Spleen (tissue), 11 donors: Measurements from ENCODE around the gene FGF23. TPM values are rescaled to one million over a fixed set of nuclear protein-coding genes. Genes with fewer than 3 reads are reported as not detected.
A peak's percentile ranks its signal among the peaks of the same experiment; 100 is the strongest.

Source experiments
- DNase-seq: peaks from one replicate; pipeline ENCODE4 v3.0.0-alpha.2; 2020
- H3K27ac ChIP-seq, 8 donors: fragments of 200-600 bp; sonication (generic) in 7 of 8; 1 replicate in 4 of 8; 2 replicates in 4 of 8; pipeline versions ENCODE4 v1.5.0 to v1.8.0; 2016 to 2021; ENCODE audit warnings: inconsistent platforms in 4 of 8, mild to moderate bottlenecking in 4 of 8, moderate library complexity in 1 of 8
- H3K27me3 ChIP-seq, 7 donors: fragments of 200-600 bp; sonication (generic) in 6 of 7; replicated peaks in 1 of 7; 1 replicate in 4 of 7; 2 replicates in 3 of 7; pipeline versions ENCODE4 v1.5.0 to v1.8.0; 2016 to 2021; ENCODE audit warnings: inconsistent platforms in 3 of 7, mild to moderate bottlenecking in 1 of 7
- H3K36me3 ChIP-seq, 6 donors: fragments of 200-600 bp; sonication (generic) in 5 of 6; 1 replicate in 4 of 6; 2 replicates in 2 of 6; pipeline versions ENCODE4 v1.5.0 to v1.8.0; 2016 to 2021; ENCODE audit warnings: inconsistent platforms in 2 of 6
- H3K4me1 ChIP-seq, 6 donors: fragments of 200-600 bp; sonication (generic) in 5 of 6; 1 replicate in 3 of 6; 2 replicates in 3 of 6; pipeline versions ENCODE4 v1.5.0 to v1.8.0; 2016 to 2021; ENCODE audit warnings: inconsistent platforms in 3 of 6
- H3K4me3 ChIP-seq, 8 donors: fragments of 200-600 bp; sonication (generic) in 7 of 8; 1 replicate in 4 of 8; 2 replicates in 4 of 8; pipeline versions ENCODE4 v1.5.0 to v1.8.0; 2016 to 2021; ENCODE audit warnings: inconsistent platforms in 4 of 8, mild to moderate bottlenecking in 4 of 8, moderate library complexity in 2 of 8
- H3K9me3 ChIP-seq, 8 donors: fragments of 200-600 bp; sonication (generic) in 7 of 8; 1 replicate in 4 of 8; 2 replicates in 4 of 8; pipeline versions ENCODE4 v1.5.0 to v1.8.0; 2016 to 2021; ENCODE audit warnings: inconsistent platforms in 4 of 8
- CTCF ChIP-seq, 11 experiments: fragments of 200-600 bp in 7 of 11; fragments of 450-650 bp in 4 of 11; sonication (generic) in 4 of 11; IDR thresholded peaks in 8 of 11; conservative IDR thresholded peaks in 3 of 11; 1 replicate in 7 of 11; 2 replicates in 4 of 11; pipeline versions ENCODE4 v1.4.0 to v1.8.0; 2016 to 2021; ENCODE audit warnings: antibody characterized with exemption in 11 of 11, inconsistent platforms in 4 of 11, mild to moderate bottlenecking in 1 of 11
- POLR2A ChIP-seq, 3 donors: fragments of 450-650 bp; IDR thresholded peaks; one replicate each; pipeline ENCODE4 v1.5.1; 2017; ENCODE audit warnings: antibody characterized with exemption in 3 of 3, mild to moderate bottlenecking in 1 of 3
- POLR2AphosphoS5 ChIP-seq, 3 donors: sonication (generic); formaldehyde crosslinking; IDR thresholded peaks; one replicate each; pipeline ENCODE4 v1.5.1; 2017; ENCODE audit warnings: antibody characterized with exemption in 3 of 3
- WGBS, 5 donors: extraction: QIAGEN DNeasy Blood & Tissue Kit in 3 of 5; methylation state at CpG; one replicate each; pipeline versions ENCODE4 v1.1.5 to v1.1.7; 2013 to 2018; 5-methylcytosine and 5-hydroxymethylcytosine counted together
- intact Hi-C: fragments of 100-400 bp; cut with DNase I; formaldehyde crosslinking; loops from one replicate; pipeline ENCODE4 v1.15.0; 2023; ENCODE audit warnings: low total_unique reads
- polyA plus RNA-seq, 3 donors: library from polyadenylated mRNA; stranded (reverse); fragments of 200-250 nt; gene quantifications; one replicate each; pipeline ENCODE4 v1.2.1, GENCODE V29; 2013
- total RNA-seq, 7 donors: library from RNA; depleted of rRNA in 3 of 7; stranded (reverse); fragments of >200 nt in 3 of 7; fragmentation: NEBNext Ultra II Directional in 4 of 7; extraction: Animal tissue kit (Norgen Biotek cat#: 25700) in 4 of 7; gene quantifications; one replicate each; pipeline versions ENCODE4 v1.1.0 to v1.2.1, GENCODE V29; 2016 to 2021
- donor health status: healthy with polysubstance abuse.
- donor health status: DM: no; HTN: no; CAD: no; lungs with moderate emphysema.
- donor health status: DM: no; HTN: no; CAD: no.
- donor health status: Bipolar disorder and iron deficiency.
- donor health status: healthy.
- donor health status: DM: no; HTN: no; CAD: no.
- donor health status: DM: yes; HTN: yes; CAD: no.

Gene FGF23
- total and polyA plus RNA-seq, 10 donors: 0.03 TPM; not detected in 9

GRCh38 chr12:4395818-4396217 is 16.3 kb upstream of the FGF23 start:
- 65 to 72% (median 69%) methylated on average over 2 of the region's 2 CpGs for WGBS, 5 donors
- intact Hi-C loops: no loop called here

GRCh38 chr12:4393211-4393610 is 13.7 kb upstream of the FGF23 start:
- WGBS, 5 donors: 78 to 85% (median 79%) methylated on average over 5 of the region's 5 CpGs
- no peak for DNase-seq
- H3K36me3 ChIP-seq: no peaks in the 10 kb centered on the region
- no peak overlapping the region for H3K27ac ChIP-seq
- no peaks in the 10 kb centered on the region for H3K9me3 ChIP-seq
- intact Hi-C loops: no loop called here
- TF ChIP-seq POLR2AphosphoS5 (IDR thresholded peaks at IDR 0.05): no peak
- peaks cover 0 to 7% (median 2%) of the 10 kb centered on the region in 6 donors for H3K4me1 ChIP-seq
- peaks cover 0 to 32% (median 5%) of the 10 kb centered on the region in 7 donors for H3K27me3 ChIP-seq
- no peak overlapping the region for H3K4me3 ChIP-seq

More at GRCh38 chr12:4395818-4396217, 16.3 kb upstream of the FGF23 start:
- no peaks in the 10 kb centered on the region for H3K36me3 ChIP-seq
- no peaks in the 10 kb centered on the region for H3K9me3 ChIP-seq
- TF ChIP-seq CTCF (IDR thresholded peaks at IDR 0.05 in 8 of 11, conservative IDR thresholded peaks at IDR 0.05 in 3 of 11) (no peak), POLR2A (IDR thresholded peaks at IDR 0.05) (no peak), POLR2AphosphoS5 (IDR thresholded peaks at IDR 0.05) (no peak)
- H3K4me1 ChIP-seq: peaks cover 0 to 7% (median 2%) of the 10 kb centered on the region in 6 donors
- no peak overlapping the region for H3K4me3 ChIP-seq
- peaks cover 0 to 32% (median 5%) of the 10 kb centered on the region in 7 donors for H3K27me3 ChIP-seq
- no peak overlapping the region for H3K27ac ChIP-seq
- no peak for DNase-seq

- intact Hi-C loops: no loop called here
- peaks cover 0 to 7% (median 2%) of the 10 kb centered on the region in 6 donors for H3K4me1 ChIP-seq
- no peak for TF ChIP-seq POLR2A (IDR thresholded peaks at IDR 0.05)
- TF ChIP-seq POLR2AphosphoS5 (IDR thresholded peaks at IDR 0.05): peak; percentile 73 to 81 (median 73)
- TF ChIP-seq CTCF (IDR thresholded peaks at IDR 0.05 in 8 of 11, conservative IDR thresholded peaks at IDR 0.05 in 3 of 11): no peak
- peaks cover 0 to 32% (median 5%) of the 10 kb centered on the region in 7 donors for H3K27me3 ChIP-seq
- 5 to 16% (median 12%) methylated on average over 4 to 15 of the region's 15 CpGs for WGBS, 5 donors
- no peak overlapping the region for H3K27ac ChIP-seq
- no peaks in the 10 kb centered on the region for H3K36me3 ChIP-seq
- H3K9me3 ChIP-seq: no peaks in the 10 kb centered on the region
- no peak overlapping the region for H3K4me3 ChIP-seq
- no peak for DNase-seq
These were observed 12.8 kb upstream of the FGF23 start for GRCh38 chr12:4392223-4392742.

GRCh38 chr12:4388662-4389061 is 9.2 kb upstream of the FGF23 start:
- TF ChIP-seq POLR2A (IDR thresholded peaks at IDR 0.05) (no peak), CTCF (IDR thresholded peaks at IDR 0.05 in 8 of 11, conservative IDR thresholded peaks at IDR 0.05 in 3 of 11) (no peak)
- intact Hi-C loops: no loop called here
- no peaks in the 10 kb centered on the region for H3K9me3 ChIP-seq
- peaks cover 0 to 19% (median 5%) of the 10 kb centered on the region in 7 donors for H3K27me3 ChIP-seq
- no peak overlapping the region for H3K27ac ChIP-seq
- H3K4me1 ChIP-seq: peaks cover 0 to 7% (median 2%) of the 10 kb centered on the region in 6 donors
- no peak for DNase-seq
- H3K4me3 ChIP-seq: no peak overlapping the region
- no peaks in the 10 kb centered on the region for H3K36me3 ChIP-seq
- 40 to 58% (median 55%) methylated on average over 2 of the region's 2 CpGs for WGBS, 5 donors
